ENCODE data around the gene PYHIN1. TPM values are rescaled to one million over a fixed set of nuclear protein-coding genes. Genes with fewer than 3 reads are reported as not detected.

The PYHIN1 gene
- total and polyA plus RNA-seq, 2 experiments from 2014 or later = not detected

DNA sequence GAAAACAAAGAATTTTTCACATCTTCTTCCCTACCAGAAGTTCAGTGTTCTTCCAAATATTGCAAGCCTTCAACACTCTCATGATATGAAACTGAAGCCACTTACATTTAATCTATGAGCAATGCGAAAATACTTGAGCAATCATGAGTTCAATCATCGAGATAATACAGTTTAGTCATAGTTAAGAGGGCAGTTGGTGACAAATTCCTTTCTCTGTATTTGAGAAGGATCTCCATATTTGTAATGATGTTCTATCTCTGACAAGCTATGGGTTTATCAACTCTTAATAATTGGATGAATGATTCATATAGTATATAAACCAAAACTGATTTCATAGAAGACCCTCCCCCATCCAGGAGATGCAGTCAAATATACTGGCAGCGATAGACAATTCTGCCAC lies 29.7 kb upstream of the PYHIN1 start:
- no peaks in the 10 kb centered on the region for H3K4me1 Mint-ChIP-seq
- H4K20me1 ChIP-seq (replicated peaks; ENCODE audit: insufficient read depth) = no peaks in the 10 kb centered on the region
- no peaks in the 10 kb centered on the region for H3K36me3 ChIP-seq (ENCODE audit: insufficient read depth)
- H3K27me3 Mint-ChIP-seq (ENCODE audit: insufficient read depth, low read depth, poor library complexity) = peaks cover 1% of the 10 kb centered on the region
- H3K9me2 ChIP-seq (ENCODE audit: insufficient read depth) = no peaks in the 10 kb centered on the region
- H3K4me3 ChIP-seq = no peak overlapping the region
- no peaks in the 10 kb centered on the region for H3K36me3 Mint-ChIP-seq (ENCODE audit: low read depth)
- DNase-seq (ENCODE audit: low spot score) = no peak
- no peak overlapping the region for H3K27ac ChIP-seq (ENCODE audit: low read depth)
- no peak overlapping the region for H3K4me3 Mint-ChIP-seq
- H3K4me1 ChIP-seq (ENCODE audit: insufficient read depth) = no peaks in the 10 kb centered on the region
- no peak overlapping the region for H2AFZ ChIP-seq
- H3K9me3 Mint-ChIP-seq = no peaks in the 10 kb centered on the region
- H3K27me3 ChIP-seq (ENCODE audit: insufficient read depth) = no peaks in the 10 kb centered on the region
- no peak for TF ChIP-seq STAT1 (IDR thresholded peaks at IDR 0.05; ENCODE audit: unreplicated experiment)
- TF ChIP-seq ZNF331 (CRISPR knock-in tag; IDR thresholded peaks at IDR 0.05; ENCODE audit: low read depth) = no peak
- no peak for TF ChIP-seq NANOG (IDR thresholded peaks at IDR 0.05; ENCODE audit: borderline replicate concordance)
- TF ChIP-seq JUNB (IDR thresholded peaks at IDR 0.05; ENCODE audit: unreplicated experiment) = no peak
- no peak for TF ChIP-seq EZH2 (IDR thresholded peaks at IDR 0.05; ENCODE audit: low read depth, unreplicated experiment)
- no peak for TF ChIP-seq POLR2AphosphoS5 (IDR thresholded peaks at IDR 0.05; ENCODE audit: low read depth)
- TF ChIP-seq, protein P1, sequence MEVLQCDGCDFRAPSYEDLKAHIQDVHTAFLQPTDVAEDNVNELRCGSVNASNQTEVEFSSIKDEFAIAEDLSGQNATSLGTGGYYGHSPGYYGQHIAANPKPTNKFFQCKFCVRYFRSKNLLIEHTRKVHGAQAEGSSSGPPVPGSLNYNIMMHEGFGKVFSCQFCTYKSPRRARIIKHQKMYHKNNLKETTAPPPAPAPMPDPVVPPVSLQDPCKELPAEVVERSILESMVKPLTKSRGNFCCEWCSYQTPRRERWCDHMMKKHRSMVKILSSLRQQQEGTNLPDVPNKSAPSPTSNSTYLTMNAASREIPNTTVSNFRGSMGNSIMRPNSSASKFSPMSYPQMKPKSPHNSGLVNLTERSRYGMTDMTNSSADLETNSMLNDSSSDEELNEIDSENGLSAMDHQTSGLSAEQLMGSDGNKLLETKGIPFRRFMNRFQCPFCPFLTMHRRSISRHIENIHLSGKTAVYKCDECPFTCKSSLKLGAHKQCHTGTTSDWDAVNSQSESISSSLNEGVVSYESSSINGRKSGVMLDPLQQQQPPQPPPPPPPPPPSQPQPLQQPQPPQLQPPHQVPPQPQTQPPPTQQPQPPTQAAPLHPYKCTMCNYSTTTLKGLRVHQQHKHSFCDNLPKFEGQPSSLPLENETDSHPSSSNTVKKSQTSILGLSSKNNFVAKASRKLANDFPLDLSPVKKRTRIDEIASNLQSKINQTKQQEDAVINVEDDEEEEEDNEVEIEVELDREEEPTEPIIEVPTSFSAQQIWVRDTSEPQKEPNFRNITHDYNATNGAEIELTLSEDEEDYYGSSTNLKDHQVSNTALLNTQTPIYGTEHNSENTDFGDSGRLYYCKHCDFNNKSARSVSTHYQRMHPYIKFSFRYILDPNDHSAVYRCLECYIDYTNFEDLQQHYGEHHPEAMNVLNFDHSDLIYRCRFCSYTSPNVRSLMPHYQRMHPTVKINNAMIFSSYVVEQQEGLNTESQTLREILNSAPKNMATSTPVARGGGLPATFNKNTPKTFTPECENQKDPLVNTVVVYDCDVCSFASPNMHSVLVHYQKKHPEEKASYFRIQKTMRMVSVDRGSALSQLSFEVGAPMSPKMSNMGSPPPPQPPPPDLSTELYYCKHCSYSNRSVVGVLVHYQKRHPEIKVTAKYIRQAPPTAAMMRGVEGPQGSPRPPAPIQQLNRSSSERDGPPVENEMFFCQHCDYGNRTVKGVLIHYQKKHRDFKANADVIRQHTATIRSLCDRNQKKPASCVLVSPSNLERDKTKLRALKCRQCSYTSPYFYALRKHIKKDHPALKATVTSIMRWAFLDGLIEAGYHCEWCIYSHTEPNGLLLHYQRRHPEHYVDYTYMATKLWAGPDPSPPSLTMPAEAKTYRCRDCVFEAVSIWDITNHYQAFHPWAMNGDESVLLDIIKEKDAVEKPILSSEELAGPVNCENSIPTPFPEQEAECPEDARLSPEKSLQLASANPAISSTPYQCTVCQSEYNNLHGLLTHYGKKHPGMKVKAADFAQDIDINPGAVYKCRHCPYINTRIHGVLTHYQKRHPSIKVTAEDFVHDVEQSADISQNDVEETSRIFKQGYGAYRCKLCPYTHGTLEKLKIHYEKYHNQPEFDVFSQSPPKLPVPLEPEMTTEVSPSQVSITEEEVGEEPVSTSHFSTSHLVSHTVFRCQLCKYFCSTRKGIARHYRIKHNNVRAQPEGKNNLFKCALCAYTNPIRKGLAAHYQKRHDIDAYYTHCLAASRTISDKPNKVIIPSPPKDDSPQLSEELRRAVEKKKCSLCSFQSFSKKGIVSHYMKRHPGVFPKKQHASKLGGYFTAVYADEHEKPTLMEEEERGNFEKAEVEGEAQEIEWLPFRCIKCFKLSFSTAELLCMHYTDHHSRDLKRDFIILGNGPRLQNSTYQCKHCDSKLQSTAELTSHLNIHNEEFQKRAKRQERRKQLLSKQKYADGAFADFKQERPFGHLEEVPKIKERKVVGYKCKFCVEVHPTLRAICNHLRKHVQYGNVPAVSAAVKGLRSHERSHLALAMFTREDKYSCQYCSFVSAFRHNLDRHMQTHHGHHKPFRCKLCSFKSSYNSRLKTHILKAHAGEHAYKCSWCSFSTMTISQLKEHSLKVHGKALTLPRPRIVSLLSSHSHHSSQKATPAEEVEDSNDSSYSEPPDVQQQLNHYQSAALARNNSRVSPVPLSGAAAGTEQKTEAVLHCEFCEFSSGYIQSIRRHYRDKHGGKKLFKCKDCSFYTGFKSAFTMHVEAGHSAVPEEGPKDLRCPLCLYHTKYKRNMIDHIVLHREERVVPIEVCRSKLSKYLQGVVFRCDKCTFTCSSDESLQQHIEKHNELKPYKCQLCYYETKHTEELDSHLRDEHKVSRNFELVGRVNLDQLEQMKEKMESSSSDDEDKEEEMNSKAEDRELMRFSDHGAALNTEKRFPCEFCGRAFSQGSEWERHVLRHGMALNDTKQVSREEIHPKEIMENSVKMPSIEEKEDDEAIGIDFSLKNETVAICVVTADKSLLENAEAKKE (CRISPR knock-in tag; IDR thresholded peaks at IDR 0.05) = no peak
- TF ChIP-seq ZNF114 (CRISPR knock-in tag; IDR thresholded peaks at IDR 0.05) = no peak
- no peak for TF ChIP-seq EZH2phosphoT487 (IDR thresholded peaks at IDR 0.05; ENCODE audit: unreplicated experiment)
- no peak for TF ChIP-seq CREB1 (CRISPR knock-in tag; IDR thresholded peaks at IDR 0.05; ENCODE audit: low read depth)
- TF ChIP-seq, protein P2, sequence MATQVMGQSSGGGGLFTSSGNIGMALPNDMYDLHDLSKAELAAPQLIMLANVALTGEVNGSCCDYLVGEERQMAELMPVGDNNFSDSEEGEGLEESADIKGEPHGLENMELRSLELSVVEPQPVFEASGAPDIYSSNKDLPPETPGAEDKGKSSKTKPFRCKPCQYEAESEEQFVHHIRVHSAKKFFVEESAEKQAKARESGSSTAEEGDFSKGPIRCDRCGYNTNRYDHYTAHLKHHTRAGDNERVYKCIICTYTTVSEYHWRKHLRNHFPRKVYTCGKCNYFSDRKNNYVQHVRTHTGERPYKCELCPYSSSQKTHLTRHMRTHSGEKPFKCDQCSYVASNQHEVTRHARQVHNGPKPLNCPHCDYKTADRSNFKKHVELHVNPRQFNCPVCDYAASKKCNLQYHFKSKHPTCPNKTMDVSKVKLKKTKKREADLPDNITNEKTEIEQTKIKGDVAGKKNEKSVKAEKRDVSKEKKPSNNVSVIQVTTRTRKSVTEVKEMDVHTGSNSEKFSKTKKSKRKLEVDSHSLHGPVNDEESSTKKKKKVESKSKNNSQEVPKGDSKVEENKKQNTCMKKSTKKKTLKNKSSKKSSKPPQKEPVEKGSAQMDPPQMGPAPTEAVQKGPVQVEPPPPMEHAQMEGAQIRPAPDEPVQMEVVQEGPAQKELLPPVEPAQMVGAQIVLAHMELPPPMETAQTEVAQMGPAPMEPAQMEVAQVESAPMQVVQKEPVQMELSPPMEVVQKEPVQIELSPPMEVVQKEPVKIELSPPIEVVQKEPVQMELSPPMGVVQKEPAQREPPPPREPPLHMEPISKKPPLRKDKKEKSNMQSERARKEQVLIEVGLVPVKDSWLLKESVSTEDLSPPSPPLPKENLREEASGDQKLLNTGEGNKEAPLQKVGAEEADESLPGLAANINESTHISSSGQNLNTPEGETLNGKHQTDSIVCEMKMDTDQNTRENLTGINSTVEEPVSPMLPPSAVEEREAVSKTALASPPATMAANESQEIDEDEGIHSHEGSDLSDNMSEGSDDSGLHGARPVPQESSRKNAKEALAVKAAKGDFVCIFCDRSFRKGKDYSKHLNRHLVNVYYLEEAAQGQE (IDR thresholded peaks at IDR 0.05; ENCODE audit: unreplicated experiment) = no peak
- TF ChIP-seq, protein P3, sequence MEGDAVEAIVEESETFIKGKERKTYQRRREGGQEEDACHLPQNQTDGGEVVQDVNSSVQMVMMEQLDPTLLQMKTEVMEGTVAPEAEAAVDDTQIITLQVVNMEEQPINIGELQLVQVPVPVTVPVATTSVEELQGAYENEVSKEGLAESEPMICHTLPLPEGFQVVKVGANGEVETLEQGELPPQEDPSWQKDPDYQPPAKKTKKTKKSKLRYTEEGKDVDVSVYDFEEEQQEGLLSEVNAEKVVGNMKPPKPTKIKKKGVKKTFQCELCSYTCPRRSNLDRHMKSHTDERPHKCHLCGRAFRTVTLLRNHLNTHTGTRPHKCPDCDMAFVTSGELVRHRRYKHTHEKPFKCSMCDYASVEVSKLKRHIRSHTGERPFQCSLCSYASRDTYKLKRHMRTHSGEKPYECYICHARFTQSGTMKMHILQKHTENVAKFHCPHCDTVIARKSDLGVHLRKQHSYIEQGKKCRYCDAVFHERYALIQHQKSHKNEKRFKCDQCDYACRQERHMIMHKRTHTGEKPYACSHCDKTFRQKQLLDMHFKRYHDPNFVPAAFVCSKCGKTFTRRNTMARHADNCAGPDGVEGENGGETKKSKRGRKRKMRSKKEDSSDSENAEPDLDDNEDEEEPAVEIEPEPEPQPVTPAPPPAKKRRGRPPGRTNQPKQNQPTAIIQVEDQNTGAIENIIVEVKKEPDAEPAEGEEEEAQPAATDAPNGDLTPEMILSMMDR (conservative IDR thresholded peaks at IDR 0.05; ENCODE audit: low read depth in 2 of 2) = no peak
- H3K4me2 ChIP-seq = no peak overlapping the region
- H3K79me2 ChIP-seq (replicated peaks; ENCODE audit: insufficient read depth) = no peaks in the 10 kb centered on the region
- H3K27ac Mint-ChIP-seq = no peak overlapping the region
- H3F3A ChIP-seq (replicated peaks; ENCODE audit: low read depth) = no peaks in the 10 kb centered on the region
- no peak for ATAC-seq
